GM19043 (cell line): ENCODE results near the gene THSD7B.
"Not testable (repeated sequence)": the region's sequence is repeated elsewhere in the genome, so short reads cannot be mapped to it uniquely, and the experiment has no call there.

Experiments used
- ATAC-seq: cut with Tn5 transposase; IDR thresholded peaks from one replicate; pipeline ENCODE4 v1.9.1; 2021; ENCODE audit warnings: low read depth; ENCODE audit not compliant: unreplicated experiment

THSD7B gene

DNA sequence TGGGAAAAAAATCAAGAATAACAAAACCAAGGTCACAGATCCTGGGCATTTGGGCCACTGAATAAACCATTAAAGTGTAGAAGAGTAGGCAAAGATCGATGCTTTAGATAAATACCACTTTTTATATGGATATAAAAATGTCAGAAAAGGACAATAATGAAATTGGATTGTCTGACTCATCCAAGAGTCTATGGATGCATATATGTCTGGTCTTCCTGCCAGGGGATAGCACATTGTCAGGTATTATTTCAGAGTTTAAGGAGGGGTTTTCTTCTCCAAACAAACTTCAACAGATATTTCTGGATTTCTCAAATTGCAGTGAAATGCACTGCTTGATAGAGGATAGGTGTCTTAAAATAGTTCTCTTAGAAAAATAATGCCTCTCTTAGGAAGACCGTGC, 466.7 kb downstream of the THSD7B start:
- ATAC-seq = no peak

GRCh38 chr2:137233091-137233490, 467.7 kb downstream of the THSD7B start:
- no peak for ATAC-seq

GRCh38 chr2:137237055-137237454, 471.7 kb downstream of the THSD7B start:
- ATAC-seq = no peak

GRCh38 chr2:137238065-137238464, 472.7 kb downstream of the THSD7B start:
- ATAC-seq = no peak

- ATAC-seq = no peak
Measured at GRCh38 chr2:137249463-137250130, 484.3 kb downstream of the THSD7B start.

- no peak for ATAC-seq
Measured at GRCh38 chr2:137250401-137250800, 485.1 kb downstream of the THSD7B start.

DNA sequence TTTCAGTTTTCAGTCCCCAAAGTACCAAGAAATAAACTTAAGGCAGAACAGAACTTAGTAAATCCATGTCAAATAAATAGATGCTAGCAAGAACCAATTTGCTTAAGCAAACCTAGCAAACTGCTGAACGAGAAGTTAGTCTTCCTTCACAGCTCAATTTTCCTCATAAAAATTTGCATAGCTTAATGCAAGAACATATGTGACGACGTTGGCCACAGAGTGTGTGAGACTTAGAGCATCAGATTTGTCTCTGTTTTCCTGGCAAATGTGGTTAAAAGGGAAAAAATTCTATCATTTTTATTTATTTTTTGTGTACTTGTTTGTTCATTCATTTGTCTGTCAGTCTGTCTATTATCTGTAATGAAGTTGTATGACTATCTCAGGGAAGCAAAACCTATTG, 485.7 kb downstream of the THSD7B start:
- no peak for ATAC-seq

DNA sequence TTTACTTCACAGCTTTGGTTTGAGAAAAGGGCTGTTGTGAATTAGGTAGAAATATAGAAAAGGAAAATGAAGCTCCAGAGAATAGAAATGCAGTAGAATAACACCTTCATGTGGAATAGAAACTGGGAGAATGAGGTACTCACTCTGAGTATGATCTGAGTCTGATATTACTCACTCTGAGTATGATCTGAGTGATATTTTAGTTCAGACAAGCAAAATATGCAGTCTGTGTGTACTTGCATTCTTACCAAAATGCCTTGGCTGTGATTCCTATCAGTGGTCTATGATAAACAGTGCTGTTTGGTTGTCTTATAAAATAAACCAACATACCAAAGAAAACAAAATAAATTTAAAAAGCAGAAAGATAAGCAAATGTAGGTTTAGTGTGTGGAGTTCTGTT, 487.6 kb downstream of the THSD7B start:
- ATAC-seq = no peak

DNA sequence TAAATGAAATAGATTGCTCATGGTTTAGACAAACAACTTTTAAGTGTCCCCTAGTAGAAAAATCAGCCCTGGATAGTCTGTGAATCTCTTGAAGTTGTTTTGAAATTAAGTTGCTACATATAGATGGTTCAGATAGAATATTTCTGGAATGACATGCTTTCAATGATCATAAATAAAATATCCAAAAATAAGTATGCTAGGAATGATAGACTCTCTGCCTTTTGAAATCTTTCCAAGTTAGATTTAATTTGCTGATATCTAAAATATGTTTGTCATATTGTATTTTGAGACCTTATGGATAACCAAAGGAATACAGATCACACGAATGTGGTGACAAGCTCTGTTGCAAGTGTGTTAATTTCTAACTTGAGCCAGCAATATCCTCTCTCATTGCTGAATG, 488.7 kb downstream of the THSD7B start:
- no peak for ATAC-seq

DNA sequence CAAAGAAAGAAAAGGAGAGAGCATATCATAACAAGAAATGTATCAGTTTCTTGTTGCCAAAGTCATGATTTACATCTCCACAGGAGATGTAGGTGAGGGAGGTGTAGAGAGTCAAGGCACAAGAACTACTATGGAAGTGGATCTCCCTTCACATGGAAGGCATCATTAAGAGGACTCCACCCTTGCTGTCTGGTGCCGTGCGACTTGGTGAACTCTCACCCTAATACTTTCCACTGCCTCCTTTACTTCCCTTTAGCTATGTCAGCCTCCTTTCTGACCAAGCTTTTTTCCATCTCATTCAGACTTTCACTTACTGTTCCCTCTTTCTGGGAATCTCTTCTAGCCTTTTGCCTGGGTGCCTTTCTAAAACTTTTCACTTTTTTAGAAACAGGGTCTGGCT, 490.0 kb downstream of the THSD7B start:
- ATAC-seq = no peak

- ATAC-seq = no peak
Measured at GRCh38 chr2:137255990-137256389, 490.6 kb downstream of the THSD7B start.

DNA sequence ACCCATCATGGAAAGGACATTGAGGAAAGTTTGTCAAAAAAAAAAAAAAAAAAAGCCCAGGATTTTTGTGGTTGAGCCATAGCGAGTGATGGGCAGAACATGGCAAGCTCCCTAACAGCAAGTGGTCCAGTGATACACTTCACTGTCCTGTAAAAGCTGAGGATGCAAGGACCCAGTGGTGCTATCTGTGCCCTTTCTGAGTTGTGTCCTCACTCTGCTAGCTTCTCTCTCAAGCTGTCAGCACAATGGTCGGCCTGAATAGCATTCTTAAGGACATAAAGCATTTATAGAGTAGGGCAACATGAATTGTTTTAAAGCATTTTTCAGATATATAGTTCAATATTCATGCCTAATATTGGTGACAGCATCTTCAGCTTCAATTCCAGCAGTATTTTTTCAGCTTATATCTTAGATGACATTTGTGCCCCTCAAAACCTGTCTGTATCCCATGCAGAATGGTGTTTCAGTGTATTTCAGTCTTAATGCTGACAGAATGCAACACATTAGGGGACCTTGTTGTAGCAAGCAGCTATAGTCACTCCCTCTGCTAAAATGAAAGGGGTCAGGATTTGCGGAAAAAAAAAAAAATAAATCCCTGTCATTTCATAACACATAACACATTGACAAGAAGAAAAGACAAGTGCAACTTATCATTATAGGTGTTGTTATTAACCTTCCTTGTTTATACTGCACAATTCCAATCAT, 496.7 kb downstream of the THSD7B start:
- ATAC-seq = no peak

- no peak for ATAC-seq
Measured at GRCh38 chr2:137262594-137262993, 497.2 kb downstream of the THSD7B start.

GRCh38 chr2:137287913-137288639, 522.7 kb downstream of the THSD7B start:
- no peak for ATAC-seq

DNA sequence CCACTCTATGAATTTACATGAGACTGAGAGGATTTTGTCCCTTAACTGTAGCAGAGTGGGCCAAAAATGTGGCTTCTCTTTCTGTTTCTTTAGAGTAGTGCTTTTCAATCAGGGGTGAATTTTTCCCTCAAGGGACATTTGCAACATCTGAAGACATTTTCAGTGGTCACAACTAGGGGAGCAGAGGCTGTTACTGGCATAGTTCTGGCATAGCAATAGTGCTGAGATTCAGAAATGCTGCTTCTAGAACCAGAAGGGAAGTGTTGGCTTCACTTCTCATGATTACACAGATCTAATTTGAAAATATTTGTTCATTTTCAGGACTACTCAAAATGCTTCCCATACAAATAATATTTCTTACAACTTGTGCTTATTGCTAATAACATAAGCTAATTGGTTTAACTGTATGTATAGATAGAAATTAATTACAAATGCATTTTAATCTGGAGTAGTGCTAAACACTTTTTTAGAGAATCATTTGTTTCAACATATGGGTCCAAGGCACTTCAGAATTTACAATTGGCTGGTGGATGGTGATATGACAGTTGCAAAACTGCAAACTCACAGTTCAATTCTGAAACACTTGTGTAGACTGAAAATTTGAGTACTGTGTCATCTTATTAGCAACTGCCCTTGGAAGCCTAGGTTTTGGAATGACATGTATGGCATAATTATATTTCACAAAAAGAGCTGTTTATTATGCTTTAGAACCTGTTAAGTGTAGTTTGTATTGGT, 526.7 kb downstream of the THSD7B start:
- ATAC-seq = no peak

- no peak for ATAC-seq
Measured at GRCh38 chr2:137298377-137298776, 533.0 kb downstream of the THSD7B start.

DNA sequence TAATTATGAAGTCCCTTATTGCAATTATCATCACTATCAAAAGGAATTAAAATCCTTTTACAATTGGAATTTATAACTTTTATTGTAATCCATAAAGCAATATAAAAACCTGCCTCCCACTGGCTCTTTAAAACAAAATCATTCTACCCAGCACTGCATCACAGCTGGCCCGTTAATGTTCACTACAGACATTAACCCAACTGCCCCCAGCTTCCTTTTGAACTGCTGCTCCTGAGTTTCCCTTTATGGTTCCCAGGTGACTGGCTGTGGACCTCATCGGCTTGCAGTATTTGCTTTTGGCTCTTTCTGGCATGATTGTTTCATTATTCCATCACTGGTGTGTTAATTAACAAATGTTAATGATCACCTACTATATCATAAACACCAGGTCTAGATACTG, 535.6 kb downstream of the THSD7B start:
- ATAC-seq = no peak

DNA sequence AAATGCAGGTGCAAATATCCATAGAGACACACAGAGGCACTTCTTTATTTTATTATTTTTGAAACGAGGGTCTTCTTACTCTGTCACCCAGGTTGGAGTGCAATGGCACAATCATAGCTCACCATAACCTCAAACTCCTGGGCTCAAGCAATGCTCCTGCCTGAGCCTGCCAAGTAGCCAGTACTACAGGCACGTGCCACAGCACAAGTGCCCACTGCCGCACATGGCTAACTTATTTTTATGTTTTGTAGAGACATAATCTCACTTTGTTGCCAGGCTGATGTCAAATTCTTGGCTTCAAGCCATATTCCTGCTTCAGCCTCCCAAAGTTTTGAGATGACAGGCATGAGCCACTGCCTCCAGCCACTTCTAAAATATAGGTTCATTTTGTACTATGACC, 537.6 kb downstream of the THSD7B start:
- ATAC-seq = no peak

DNA sequence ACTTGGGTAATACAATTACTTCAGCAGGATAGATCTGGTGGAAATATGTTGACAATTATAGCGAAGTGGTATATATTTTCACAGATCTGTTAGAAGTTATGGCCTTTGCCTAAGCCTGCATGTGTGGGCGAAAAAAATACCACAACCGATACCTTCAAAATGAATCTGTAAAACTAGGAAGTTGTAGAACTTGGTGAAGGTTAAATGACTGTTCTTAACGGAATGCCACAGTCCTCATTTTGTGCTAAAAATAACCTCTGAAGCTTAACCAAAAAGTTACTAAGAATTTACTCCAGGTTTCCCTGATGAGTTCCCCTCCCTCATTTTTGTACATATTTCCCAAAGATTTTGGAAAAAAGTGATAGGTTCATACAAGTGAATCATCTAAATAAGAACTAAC, 550.7 kb downstream of the THSD7B start:
- ATAC-seq = no peak

- no peak for ATAC-seq
Measured at GRCh38 chr2:137321566-137321965, 556.2 kb downstream of the THSD7B start.

DNA sequence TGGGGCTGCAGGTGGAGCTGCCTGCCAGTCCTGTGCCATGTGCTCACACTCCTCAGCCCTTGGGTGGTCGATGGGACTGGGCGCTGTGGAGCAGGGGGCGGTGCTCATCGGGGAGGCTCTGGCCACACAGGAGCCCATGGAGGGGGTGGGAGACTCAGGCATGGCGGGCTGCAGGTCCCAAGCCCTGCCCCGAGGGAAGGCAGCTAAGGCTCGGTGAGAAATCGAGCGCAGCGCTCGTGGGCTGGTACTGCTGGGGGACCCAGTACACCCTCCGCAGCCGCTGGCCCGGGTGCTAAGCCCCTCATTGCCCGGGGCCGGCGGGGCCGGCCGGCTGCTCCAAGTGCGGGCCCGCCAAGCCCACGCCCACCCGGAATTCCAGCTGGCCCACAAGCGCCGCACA, 566.2 kb downstream of the THSD7B start:
- not testable (repeated sequence) for ATAC-seq
